HG02610 (cell line): ENCODE results near the gene MSI2.
"Not testable (repeated sequence)": the region's sequence is repeated elsewhere in the genome, so short reads cannot be mapped to it uniquely, and the experiment has no call there.

Experiments
- ATAC-seq: cut with Tn5 transposase; IDR thresholded peaks from one replicate; pipeline ENCODE4 v1.9.1; 2021; ENCODE audit warnings: mild to moderate bottlenecking, moderate library complexity; ENCODE audit not compliant: unreplicated experiment

Gene MSI2

DNA sequence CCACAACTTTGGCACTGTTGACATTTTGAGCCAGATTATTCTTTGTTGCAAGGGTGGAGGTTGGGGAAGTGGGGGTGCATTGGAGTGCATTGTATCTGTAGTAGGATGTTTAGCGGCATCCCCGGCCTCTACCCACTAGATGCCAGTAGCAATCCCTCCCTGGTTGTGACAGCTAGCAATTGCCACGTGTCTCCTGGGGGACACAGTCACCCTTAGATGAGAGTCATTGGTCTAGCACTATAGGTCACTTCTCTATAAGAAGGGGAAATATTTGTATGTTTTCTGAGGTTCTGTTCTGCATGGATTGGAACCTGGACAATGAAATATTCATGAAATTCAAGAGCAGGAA lies 32.4 kb downstream of the MSI2 start:
- no peak for ATAC-seq

DNA sequence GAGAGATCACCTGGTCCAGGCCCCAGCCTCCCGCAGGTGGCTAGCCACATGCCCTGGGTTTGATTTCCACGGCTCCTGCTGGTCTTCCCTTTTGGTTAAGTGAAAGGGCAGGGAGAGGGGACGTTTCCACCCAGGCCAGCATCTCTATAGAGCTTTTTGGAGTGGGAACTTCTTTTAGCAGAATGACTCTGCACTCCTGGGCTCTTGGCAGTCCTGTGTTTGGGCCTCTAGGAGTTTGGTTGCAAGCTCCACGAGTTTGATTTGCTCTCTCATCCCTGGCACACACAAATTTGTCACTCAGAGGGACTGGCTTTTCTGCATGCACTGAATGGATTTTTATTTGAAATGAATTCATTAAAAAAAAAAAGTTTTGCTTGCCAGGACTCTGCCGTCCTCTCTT lies 32.8 kb downstream of the MSI2 start:
- no peak for ATAC-seq

DNA sequence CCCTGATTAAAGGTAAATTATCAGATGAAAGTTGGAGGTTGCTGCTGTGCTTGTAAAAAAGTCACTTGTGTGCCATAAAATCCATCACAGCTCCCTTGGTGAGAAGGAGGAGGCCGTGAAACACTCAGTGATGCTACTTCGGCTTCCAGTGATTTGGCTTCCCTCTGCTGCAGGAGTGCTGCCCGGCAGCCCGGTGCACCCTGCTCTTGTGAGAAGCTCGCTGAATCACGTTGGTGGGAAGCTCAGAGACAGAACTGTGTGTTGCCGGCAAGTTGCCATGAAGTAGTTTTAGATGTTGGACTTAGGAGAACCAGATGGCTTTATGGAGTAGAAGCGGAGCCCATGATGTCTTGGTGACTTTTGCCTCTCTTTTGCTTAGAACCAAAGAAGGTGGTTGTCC lies 33.3 kb downstream of the MSI2 start:
- ATAC-seq, result no peak

DNA sequence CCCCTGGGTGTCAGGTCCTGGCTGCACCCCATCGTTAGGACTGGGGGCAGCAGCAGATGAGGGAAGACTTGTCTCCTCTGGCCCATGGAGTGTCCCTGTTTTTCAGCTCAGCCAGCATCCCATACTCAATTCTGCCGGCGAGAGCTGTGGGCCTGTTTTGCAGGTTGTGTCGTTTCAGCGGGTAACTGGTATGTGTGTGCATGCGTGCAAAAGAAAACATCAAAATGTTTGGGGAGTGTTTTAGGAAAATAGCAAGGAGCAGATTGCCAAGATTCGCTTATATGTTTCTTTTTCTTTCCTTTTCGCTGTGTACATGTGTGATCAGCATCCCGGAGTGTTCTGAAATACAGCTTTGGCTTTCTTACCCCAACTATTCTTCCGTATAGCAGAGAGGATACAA lies 34.7 kb downstream of the MSI2 start:
- ATAC-seq, result no peak

DNA sequence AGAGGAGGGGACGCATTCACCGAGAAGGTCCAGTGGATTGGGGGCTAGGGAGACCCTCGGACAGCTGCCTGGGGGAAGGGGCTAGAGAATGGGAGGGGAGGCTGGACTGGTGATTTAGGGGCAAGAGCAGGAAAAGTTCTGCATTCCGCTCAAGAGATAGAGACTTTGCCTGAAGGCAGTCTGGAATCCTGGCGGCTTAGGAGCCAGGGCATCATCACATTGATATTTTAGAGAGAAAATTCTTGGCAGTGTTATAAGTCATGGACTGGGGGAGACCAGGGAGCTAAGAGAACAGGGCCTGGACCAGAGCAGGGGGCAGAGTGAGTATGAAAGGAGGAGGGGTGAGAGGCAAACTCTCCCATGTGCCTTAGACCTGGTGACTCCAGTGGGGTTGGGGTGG lies 35.8 kb downstream of the MSI2 start:
- no peak for ATAC-seq

DNA sequence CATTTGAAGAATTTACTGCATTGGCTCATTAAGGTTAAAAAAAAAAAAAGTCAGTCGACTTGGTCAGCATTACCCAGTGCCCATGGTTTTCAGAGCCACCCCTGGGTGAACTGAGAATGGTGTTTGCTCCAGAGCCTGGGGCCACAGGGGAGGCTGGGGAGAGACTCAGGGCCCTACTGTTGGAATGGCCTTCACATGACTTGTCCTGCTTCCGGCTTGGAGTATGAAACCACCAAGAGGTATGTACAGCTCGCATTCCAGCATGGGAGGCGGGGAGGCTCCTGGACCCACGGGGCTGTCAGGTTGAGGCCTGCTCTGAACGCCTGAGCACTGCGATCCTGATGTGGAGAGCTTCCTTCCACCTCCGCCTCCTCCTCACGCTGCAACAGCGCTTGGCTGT lies 36.8 kb downstream of the MSI2 start:
- no peak for ATAC-seq

DNA sequence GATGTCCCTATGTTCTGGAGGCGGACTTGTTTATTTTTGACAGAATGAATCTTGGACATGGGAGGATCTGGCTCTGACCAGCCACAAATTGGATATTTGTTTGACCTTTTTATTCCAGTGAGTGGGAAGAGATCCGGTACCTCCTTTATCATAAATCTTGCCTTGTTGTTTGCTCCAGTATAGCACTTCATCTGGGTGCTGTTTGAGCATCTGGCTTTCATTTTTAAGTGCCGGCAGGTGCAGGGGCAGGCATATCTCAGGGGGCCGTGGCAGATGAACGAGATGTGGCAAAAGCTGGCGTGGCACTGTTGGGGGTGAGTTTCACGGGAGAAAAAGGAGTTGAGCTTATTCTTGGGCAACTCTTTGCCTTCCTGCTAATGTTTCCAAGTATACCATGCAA lies 37.8 kb downstream of the MSI2 start:
- no peak for ATAC-seq

DNA sequence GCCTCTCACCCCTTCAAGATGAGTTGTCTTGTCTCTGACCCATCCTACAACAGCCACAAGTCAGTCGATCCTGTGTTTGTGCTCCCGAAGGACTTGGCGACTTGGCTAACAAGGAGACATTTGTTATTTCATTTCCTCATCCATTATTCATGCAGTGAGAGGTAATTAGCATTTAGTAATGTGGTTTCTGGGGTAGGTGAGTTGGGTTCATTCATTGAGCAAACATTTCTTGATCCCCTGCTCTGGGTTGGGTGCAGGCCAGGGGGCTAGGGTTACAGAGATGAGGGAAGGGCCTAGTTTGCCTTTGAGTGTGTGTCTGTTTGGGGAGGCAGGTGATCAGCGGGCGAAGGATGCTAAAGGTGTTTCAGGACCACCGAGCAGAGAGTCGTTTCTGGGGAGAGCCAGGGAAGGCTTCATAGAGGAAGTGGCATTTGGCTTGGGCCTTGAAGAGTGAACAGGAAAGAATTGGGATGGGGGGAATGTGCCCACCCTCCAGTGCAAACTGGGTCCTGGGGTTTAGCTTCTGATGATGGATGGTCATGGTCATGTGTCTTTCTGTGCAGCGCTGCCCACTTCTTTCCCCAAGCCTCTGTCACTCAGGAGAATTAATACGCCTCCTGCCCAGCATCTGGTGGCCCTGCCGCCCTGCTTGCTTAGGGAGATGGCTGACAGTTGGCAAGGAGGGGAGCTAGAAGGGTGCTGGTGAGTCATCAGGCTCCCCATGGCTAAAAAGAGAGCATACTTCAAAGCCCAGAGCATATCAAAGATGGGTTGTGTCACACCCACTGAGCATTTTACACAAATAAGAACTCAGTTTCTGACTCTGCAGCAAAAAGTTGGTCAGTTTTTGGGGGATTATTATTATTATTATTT lies 38.5 kb downstream of the MSI2 start:
- no peak for ATAC-seq

DNA sequence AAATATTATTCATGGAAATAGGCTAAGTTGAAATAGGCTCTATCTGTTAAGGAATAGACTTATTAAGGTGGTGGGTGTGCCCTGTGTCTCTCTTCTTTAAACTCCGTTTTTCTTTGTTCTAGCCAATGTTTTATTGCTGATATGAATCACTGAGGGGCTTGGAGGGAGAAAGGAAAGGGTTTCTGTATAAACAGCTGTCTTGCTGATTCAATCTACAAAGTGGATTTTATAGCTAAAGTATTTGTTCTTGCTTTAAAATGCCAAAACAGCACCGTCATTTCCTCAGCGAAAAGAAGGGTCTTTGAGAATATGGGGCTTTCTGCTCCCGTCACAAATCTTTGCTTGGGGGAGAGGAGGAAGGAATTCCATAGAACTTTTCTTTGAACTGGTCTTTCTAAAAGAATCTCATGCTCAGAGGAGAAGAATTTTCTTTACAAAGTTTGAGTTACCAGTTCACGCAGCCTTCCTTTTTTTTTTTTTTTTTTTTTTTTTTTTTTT lies 39.3 kb downstream of the MSI2 start:
- ATAC-seq, result no peak

DNA sequence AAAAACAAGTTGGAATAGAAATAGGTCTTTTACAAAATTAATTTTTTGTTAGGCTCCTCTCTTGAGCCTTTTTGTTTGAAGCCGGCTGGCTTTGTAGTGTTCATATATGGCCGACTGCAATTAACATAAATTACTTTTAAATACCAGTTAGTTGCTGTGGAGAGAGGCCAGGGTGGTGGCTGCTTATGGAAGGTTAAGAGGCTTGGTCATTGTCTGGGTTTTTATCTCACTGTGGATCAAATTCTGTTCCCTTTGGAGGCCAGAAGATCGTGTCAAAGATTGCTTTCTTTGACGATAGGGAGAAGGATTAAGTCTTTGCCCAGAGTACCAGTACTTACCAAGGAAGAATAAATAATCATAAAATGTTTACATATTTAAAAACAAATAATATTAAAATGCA lies 39.9 kb downstream of the MSI2 start:
- no peak for ATAC-seq

DNA sequence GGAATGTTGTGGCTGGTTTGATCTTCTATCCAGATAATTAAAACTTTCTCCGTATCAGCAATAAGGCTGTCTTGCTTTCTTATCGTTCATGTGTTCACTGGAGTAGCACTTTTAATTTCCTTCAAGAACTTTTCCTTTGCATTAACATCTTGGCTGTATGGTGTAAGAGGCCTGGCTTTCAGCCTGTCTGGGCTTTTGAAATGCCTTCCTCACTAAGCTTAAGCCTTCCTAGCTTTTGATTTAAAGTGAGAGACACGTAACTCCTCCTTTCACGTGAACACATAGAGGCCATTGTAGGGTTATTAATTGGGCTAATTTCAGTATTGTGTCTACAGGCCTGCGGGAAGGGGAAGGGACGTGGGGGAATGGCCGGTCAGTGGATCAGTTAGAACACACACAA lies 42.9 kb downstream of the MSI2 start:
- no peak for ATAC-seq

DNA sequence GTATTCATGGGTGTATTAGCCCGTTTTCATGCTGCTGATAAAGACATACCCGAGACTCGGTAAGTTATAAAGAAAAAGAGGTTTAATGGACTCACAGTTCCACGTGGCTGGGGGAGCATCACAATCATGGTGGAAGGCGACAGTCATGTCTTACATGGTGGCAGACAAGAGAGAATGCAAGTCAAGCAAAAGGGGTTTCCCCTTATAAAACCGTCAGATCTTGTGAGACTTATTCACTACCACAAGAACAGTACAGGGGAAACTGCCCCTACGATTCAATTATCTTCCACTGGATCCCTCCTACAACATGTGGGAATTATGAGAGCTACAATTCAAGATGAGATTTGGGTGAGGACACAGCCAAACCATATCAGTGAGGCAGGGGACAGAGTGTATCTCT lies 44.3 kb downstream of the MSI2 start:
- not testable (repeated sequence) for ATAC-seq

DNA sequence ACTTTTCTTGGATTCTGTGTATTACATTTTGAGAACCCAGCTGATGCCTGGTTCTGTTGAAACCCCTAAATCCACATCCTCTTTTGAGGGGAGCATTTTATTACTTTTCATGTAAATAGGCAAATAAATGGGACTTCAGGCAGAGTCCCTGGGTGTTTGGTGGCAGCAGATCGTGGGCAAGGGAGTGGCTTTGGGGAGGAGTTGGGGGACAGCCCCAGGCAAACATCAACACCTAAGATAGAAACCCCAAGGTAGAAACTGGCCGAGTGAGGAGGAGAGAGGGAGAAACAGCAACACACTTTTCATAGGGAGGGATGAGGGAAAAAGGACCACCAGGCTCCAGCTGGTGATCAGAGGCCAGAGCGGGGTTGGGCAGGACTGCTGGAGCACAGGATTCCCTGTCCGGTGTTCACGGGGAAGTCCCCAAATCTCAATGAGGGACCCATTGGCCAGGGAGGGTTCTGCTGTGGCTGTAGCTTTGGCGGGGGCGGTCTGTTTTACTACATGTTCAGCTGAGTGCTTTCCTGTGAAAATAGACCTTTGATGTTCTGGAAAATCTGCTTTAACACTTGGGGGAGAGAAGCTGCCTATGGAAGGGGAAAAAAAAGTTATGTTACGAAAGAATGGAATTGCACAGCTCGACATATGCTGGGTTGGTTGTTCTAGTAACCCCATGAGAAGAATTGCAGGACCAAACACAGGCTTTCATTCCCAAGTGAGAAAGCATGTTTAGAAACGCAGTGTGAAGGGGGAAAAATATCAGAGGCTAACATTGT lies 46.6 kb downstream of the MSI2 start:
- ATAC-seq, result no peak

DNA sequence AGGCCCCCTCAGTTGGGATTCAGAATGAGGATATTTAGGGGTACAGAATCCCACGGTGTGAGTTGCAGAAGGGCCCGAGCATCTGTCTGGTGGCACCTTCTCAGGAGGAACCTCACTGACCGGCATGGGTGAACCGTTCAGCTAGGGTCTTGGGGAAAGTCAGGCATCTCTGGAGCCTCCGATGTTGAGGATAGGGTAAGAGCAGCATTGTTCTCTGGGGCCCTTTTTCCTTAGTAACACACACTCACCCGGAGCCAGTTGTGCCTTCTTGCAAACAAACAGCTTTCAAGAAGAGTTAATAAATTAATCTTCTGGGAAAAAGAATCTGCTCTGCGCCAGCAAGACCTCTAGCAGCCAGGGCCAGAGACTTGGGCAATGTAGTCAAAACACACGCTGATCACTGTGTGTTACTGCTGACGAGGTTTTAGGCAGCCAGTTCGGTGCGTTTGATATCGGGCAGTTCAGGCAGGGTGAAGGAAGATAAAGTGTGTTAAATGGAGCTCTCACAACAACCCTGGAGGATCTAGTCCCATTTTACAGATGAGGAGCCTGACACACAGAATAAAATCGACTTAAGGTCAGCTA lies 48.9 kb downstream of the MSI2 start:
- no peak for ATAC-seq

DNA sequence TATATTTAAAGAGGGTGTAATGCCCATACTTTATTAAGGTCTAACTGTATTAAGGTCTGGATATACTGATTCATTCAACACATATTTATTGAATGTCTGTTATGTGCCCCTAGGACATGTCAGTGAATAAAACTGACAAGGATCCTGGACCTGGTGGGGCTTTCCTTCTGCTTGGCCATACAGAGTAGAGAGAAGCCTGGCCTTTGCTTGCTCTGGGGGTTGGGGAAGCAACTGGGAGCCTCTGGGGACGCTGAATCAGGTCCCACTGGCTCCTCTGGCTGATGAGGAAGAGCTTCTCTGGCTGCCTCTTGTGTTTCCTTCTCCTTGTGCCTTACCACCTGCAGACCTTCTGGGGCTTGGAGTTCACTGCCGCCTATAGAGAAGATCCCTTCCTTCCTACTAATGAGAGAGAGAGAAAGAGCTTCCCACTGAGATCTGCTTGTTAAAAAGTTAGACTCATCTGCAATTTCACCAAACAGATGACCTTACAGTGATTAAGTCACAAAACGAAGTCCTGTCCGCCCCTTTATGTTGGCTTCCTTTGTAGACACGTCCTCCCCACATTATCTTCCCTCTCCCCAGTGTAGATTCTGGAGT lies 49.7 kb downstream of the MSI2 start:
- ATAC-seq, result no peak

DNA sequence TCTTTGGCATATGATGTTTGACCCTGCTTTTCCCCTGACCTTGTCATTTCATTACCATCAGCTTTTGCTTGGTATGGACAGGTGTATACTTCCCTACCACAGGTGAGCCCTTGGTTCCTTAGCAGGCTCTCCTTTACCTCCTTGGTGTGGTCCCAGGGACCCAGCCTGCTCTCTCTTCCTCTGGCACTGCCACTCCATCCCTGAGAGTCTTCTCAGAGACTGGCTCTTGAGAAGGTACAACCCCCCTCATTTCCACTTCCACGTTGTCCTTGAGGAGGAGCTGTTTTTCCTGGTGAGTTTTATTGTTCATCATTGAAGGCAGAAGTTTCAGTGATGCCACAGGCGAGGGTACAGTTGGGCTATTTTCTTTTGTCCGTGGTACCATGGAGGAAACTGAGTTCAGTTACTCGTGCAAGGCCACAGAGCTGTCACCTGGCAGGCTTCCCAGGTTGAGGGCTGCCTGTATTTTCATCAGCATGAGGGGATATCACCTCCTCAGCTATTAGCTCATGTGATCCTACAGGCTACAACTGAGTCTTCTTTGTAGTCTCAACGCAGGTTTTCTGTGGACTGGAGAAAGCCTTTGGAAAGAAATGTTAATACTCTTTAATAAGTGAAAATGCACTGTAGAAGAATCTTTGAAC lies 52.3 kb downstream of the MSI2 start:
- ATAC-seq, result no peak

DNA sequence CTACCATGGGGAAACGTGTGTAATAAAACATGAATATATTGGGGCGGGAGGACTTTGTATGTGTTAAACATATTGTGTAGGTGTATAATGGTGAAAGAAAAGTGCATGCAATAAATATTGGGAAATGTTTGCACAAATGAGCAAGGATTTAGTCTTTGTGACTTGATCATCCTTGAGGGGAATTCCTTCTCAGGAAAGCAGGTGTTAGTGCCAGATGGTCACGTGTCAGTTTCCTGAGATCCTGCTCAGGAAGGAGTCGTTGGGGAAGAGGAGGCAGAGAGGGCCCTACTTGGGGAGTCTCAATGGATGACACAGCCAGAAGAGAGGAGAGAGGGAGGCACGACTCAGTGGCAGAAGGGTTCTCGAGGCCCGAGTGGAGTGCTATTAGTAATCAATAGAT lies 53.2 kb downstream of the MSI2 start:
- ATAC-seq, result no peak

DNA sequence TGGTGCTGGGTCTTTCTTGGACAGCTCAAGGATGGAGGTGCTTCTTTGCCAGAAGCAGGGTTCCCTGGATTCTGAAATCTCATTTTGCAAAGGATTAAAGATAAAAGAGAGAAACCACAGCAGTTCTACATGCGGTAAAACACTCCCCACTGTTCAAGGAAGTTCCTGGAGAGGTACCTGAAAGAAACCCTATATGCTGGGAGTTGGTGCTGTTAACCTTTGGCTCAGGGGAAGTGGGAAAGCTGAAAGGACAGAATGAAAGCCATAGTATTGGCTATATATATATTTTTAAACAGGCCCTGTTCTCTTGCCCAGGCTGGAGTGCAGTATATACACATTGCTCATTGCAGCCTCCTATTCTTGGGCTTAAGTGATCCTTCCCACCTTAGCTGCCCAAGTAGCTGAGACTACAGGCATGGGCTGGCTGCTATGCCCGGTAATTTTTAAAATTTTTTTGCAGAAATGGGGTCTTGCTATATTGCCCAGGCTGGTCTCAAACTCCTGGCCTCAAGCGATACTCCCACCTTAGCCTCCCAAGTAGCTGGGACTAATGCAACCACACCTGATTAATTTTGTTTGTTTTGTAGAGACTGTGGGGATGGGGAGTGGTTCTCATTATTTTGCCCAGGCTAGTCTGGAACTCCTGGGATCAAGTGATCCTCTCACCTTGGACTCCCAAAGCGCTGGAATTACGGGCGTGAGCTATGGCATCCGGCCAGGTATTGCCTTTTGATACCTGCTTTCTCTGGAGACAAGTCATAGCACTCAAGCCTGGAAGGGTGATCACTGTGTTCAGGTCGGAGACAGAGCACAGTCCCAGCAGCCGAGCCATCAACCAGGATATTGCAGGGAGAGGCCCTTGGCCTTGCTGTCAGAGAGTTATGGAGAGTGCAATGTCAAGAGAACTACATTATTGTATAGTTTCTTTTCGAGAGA lies 55.2 kb downstream of the MSI2 start:
- ATAC-seq, result no peak

DNA sequence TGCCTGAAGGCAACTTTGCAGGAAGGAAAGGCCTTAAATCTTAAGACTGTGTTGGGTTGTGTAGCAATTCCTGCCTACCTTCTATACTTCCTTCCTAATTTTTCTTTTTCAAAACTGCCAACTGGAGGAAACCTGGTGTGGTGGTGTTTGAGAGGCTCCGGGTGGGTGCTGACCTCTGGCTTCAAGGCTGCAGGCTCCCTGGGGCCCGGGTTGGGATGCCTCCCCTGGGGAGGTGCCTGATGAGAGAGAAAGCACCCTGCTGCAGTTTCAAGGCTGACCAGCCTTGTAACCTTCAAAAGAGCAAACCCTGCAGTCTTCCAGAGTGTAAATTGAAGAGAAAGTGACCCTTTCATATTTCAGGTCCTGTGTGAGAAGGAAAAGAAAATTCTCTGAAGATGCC lies 55.9 kb downstream of the MSI2 start:
- ATAC-seq, result no peak
